Measurements from ENCODE around the gene KLK14. TPM values are rescaled to one million over a fixed set of nuclear protein-coding genes. Genes with fewer than 3 reads are reported as not detected.
A peak's percentile ranks its signal among the peaks of the same experiment; 100 is the strongest.

Gene KLK14
- total and polyA plus RNA-seq, 2 of the 8 experiments (the other 6 are each of a cell fraction or from before 2014, with no cell fraction given), result 0.09 to 1.2 TPM

DNA sequence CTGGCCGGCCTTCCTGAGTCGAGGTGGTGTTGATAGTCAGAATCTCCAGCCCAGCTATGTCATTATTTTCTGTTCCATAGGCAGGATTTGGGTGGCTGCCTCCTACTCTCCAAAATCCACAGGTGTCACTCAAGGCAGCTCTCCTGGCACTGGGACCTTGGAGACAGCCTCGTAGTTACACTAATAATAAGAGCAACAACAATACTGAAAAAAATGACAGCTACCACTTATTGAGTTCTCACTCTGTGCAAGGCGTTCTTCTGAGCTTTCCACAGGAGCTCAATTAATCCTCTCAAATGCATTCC, 35.7 kb downstream of the KLK14 start:
- H4K8ac ChIP-seq (ENCODE audit: extremely low read depth, insufficient read depth, low read length), result no peak overlapping the region
- no peak for FAIRE-seq
- H3K4me1 ChIP-seq (replicated peaks in 1 of 4; ENCODE audit: control insufficient read depth in 3 of 4, insufficient read depth in 4 of 4, low read length in 3 of 4), result peaks cover 0 to 15% (median 7%) of the 10 kb centered on the region in 4 experiments; a peak in 4 of 7 replicates
- no peak overlapping the region for H3K23ac ChIP-seq (ENCODE audit: insufficient read length)
- H4K5ac ChIP-seq (ENCODE audit: insufficient read length, low read depth, low read length), result peak overlapping the region; percentile 78
- H3K4me3 ChIP-seq (ENCODE audit: extremely low read depth in 1 of 4, insufficient read depth in 2 of 4, low read depth in 3 of 4, low read length in 4 of 4), result peak overlapping the region in 2 of 4 experiments; percentile 12 to 38; a peak in 2 of 8 replicates
- peak overlapping the region; percentile 5; the same call in 1 of the 2 replicates for H3K27ac ChIP-seq (ENCODE audit: low read depth, low read length)
- H2BK12ac ChIP-seq (ENCODE audit: low read depth, low read length), result peak overlapping the region; percentile 84; the same call in 1 of the 2 replicates
- H3K36me3 ChIP-seq (ENCODE audit: control insufficient read depth in 2 of 4, insufficient read depth in 4 of 4, low read length in 3 of 4), result no peaks in the 10 kb centered on the region
- H3K18ac ChIP-seq (ENCODE audit: extremely low read depth, low read length), result peak overlapping the region; percentile 88
- H4K20me1 ChIP-seq (replicated peaks in 1 of 2; ENCODE audit: control insufficient read depth in 1 of 2, insufficient read depth in 2 of 2, low read length in 2 of 2), result no peaks in the 10 kb centered on the region
- TF ChIP-seq EGR1 (IDR thresholded peaks at IDR 0.05; ENCODE audit: borderline replicate concordance, low read depth, low read length) (no peak), POLR2AphosphoS5 (IDR thresholded peaks at IDR 0.05; ENCODE audit: low read depth, low read length) (peak; percentile 41; the same call in 1 of the 2 replicates), POLR2A (IDR thresholded peaks at IDR 0.05; ENCODE audit: control extremely low read depth in 1 of 2, low read depth in 2 of 2, low read length in 2 of 2) (peak in 1 of 2 experiments; percentile 39; a peak in 1 of 3 replicates), TAF7 (optimal IDR thresholded peaks at IDR 0.05; ENCODE audit: borderline replicate concordance, low read depth, low read length) (no peak), ASH2L (IDR thresholded peaks at IDR 0.05; ENCODE audit: low read length) (peak; percentile 68)
- H2BK20ac ChIP-seq (ENCODE audit: low read length), result 0 out of 2 replicates have a peak overlapping the region, but pooled peaks have one; percentile 34
- peaks cover 0 to 2% of the 10 kb centered on the region in 2 experiments; a peak in 1 of 4 replicates for H3K9me3 ChIP-seq (ENCODE audit: insufficient read depth in 2 of 2, low read depth in 1 of 2, low read length in 1 of 2)
- no peaks in the 10 kb centered on the region for H3K27me3 ChIP-seq (replicated peaks in 1 of 4; ENCODE audit: control insufficient read depth in 3 of 4, extremely low read depth in 1 of 4, insufficient read depth in 3 of 4, low read length in 3 of 4)
- H3K79me2 ChIP-seq (ENCODE audit: control insufficient read depth in 1 of 2, insufficient read depth in 2 of 2, low read length in 2 of 2), result no peaks in the 10 kb centered on the region
- peak overlapping the region; percentile 17 for H3K56ac ChIP-seq (replicated peaks; ENCODE audit: insufficient read length, low read depth, low read length)
- H2BK15ac ChIP-seq (ENCODE audit: low read length), result 0 out of 2 replicates have a peak overlapping the region, but pooled peaks have one; percentile 21
- WGBS, 2 experiments (ENCODE audit: extremely low coverage in 1 of 2, insufficient coverage in 1 of 2, insufficient read length in 1 of 2, insufficient replicate concordance in 2 of 2, low coverage in 1 of 2, low lambda C conversion rate in 2 of 2, missing lambda C conversion rate in 1 of 2), result 15% methylated on average over 4 of the region's 4 CpGs; no CpG with 5 or more reads in 1 of the 2 experiments
- no peak overlapping the region for H3K14ac ChIP-seq (ENCODE audit: insufficient read length)
- no peaks in the 10 kb centered on the region for H3K79me1 ChIP-seq (ENCODE audit: low read depth, low read length)
- H4K91ac ChIP-seq (replicated peaks; ENCODE audit: insufficient read length, low read length), result peak overlapping the region; percentile 92
- H3K9ac ChIP-seq (replicated peaks in 1 of 4; ENCODE audit: extremely low read depth in 1 of 4, low read depth in 3 of 4, low read length in 3 of 4), result no peak overlapping the region; a peak in 3 of 7 replicates
- H2BK120ac ChIP-seq (replicated peaks; ENCODE audit: low read depth, low read length), result peak overlapping the region; percentile 68
- no peak overlapping the region for H2AFZ ChIP-seq (ENCODE audit: low read length)
- POLR2A ChIA-PET (ENCODE audit: partially characterized antibody), result interaction anchor here (0.6 to 1.0 kb wide), 4 partner anchors 9 to 30 kb away, joined by 3 to 5 read pairs (median 4); no protein-coding TSS in a partner anchor
- peak overlapping the region; percentile 41 for H3K4ac ChIP-seq (replicated peaks; ENCODE audit: insufficient read length, low read depth, low read length)
- H3K4me2 ChIP-seq (ENCODE audit: insufficient read depth in 1 of 2, low read depth in 2 of 2, low read length in 2 of 2), result peak overlapping the region; percentile 53 to 76
- no peak for DNase-seq (ENCODE audit: low read depth in 1 of 2, low spot score in 2 of 2)
- no peaks in the 10 kb centered on the region; the same call in 1 of the 2 replicates for H3K23me2 ChIP-seq (ENCODE audit: low read depth, low read length)
- peak overlapping the region; percentile 76; the same call in 1 of the 2 replicates for H2BK5ac ChIP-seq (ENCODE audit: low read depth, low read length)
- H2AK5ac ChIP-seq (ENCODE audit: low read depth, low read length), result 0 out of 2 replicates have a peak overlapping the region, but pooled peaks have one; percentile 10
- CTCF ChIA-PET (ENCODE audit: partially characterized antibody), result interaction anchor here (1.0 to 6.7 kb wide), 5 partner anchors 20 to 52 kb away, joined by 3 to 54 read pairs (median 4); partner anchors contain the start of gene KLK10
